HEK293 (cell line): ENCODE data around the gene NIPAL3.

Source experiments
- CTCF ChIP-seq: fragments of 450-650 bp; formaldehyde crosslinking; IDR thresholded peaks from 2 replicates; pipeline ENCODE4 v1.5.1; 2016; ENCODE audit warnings: missing biosample characterization, missing genetic modification characterization
- REST ChIP-seq: fragments of 450-650 bp; formaldehyde crosslinking; IDR thresholded peaks from 2 replicates; pipeline ENCODE4 v1.5.1; 2016; ENCODE audit warnings: missing biosample characterization, missing genetic modification characterization
- SETDB1 ChIP-seq: IDR thresholded peaks from one replicate; pipeline ENCODE4 v1.6.1; 2017; ENCODE audit warnings: mild to moderate bottlenecking, low read length, moderate library complexity, mixed read lengths; ENCODE audit not compliant: insufficient read length
- ZBTB44 ChIP-seq: fragments of 450-650 bp; IDR thresholded peaks from 2 replicates; pipeline ENCODE4 v1.5.1; 2018; ENCODE audit warnings: missing biosample characterization, mild to moderate bottlenecking, missing genetic modification characterization
- ZNF202 ChIP-seq: fragments of 450-650 bp; formaldehyde crosslinking; IDR thresholded peaks from 2 replicates; pipeline ENCODE4 v1.5.1; 2016; ENCODE audit warnings: missing biosample characterization, missing genetic modification characterization, borderline replicate concordance
- ZNF560 ChIP-seq: fragments of 450-650 bp; formaldehyde crosslinking; IDR thresholded peaks from 2 replicates; pipeline ENCODE4 v1.5.1; 2017; ENCODE audit warnings: missing biosample characterization, missing genetic modification characterization, borderline replicate concordance
- ZNF571 ChIP-seq: fragments of 450-650 bp; formaldehyde crosslinking; IDR thresholded peaks from 2 replicates; pipeline ENCODE4 v1.5.0; 2017; ENCODE audit warnings: missing biosample characterization, missing genetic modification characterization
- ZNF621 ChIP-seq: fragments of 450-650 bp; formaldehyde crosslinking; IDR thresholded peaks from 2 replicates; pipeline ENCODE4 v1.5.1; 2017; ENCODE audit warnings: missing biosample characterization, missing genetic modification characterization
- ZNF639 ChIP-seq: fragments of 450-650 bp; formaldehyde crosslinking; IDR thresholded peaks from 2 replicates; pipeline ENCODE4 v1.5.1; 2016; ENCODE audit warnings: missing biosample characterization, missing genetic modification characterization
- ZNF830 ChIP-seq: fragments of 450-650 bp; IDR thresholded peaks from 2 replicates; pipeline ENCODE4 v1.5.0; 2018; ENCODE audit warnings: missing biosample characterization, missing genetic modification characterization, low read depth, mild to moderate bottlenecking, moderate library complexity

- TF ChIP-seq SETDB1 (no peak), CTCF (tag by site-specific recombination) (no peak), ZNF639 (tag by site-specific recombination) (no peak), ZNF621 (no peak), ZNF571 (tag by site-specific recombination) (no peak), ZBTB44 (tag by site-specific recombination) (no peak), REST (tag by site-specific recombination) (no peak), ZNF830 (no peak), ZNF202 (tag by site-specific recombination) (no peak), ZNF560 (tag by site-specific recombination) (no peak)
Observed at GRCh38 chr1:24424990-24425389, 9.4 kb downstream of the NIPAL3 start.
